Measurements from ENCODE around the gene GPC5. TPM values are rescaled to one million over a fixed set of nuclear protein-coding genes. Genes with fewer than 3 reads are reported as not detected.

The GPC5 gene
- total and polyA plus RNA-seq, 2 experiments from 2014 or later, result 0.32 TPM; not detected in 1

DNA sequence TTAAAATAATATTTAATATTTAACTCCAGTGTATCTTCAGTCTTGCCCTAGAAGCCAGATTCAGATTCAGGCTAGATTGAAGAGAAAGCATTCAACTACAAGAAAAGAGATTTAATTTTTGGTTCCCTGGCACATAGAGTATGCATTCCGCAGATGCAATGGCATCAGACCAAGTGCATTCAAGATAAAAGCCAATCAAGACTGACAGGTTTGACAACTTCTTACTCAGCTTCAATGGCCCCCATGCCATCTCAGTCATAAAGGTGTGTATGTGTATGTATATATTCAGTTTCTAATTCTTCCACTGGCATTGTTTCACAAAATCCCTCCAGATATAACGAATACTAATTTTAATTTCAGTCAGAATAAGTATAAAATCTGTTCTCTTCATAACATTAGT, 1177.4 kb downstream of the GPC5 start:
- no peaks in the 10 kb centered on the region for H3K4me1 ChIP-seq (ENCODE audit: insufficient read depth)
- H3K36me3 ChIP-seq (ENCODE audit: low read depth), result no peaks in the 10 kb centered on the region
- no peak overlapping the region for H3K9ac ChIP-seq
- no peak overlapping the region for H2AFZ ChIP-seq
- no peaks in the 10 kb centered on the region for H3K79me2 ChIP-seq (ENCODE audit: insufficient read depth)
- no peak for TF ChIP-seq EZH2phosphoT487 (IDR thresholded peaks at IDR 0.05; ENCODE audit: insufficient read depth, low read depth)
- no peak for TF ChIP-seq EZH2 (IDR thresholded peaks at IDR 0.05; ENCODE audit: insufficient read depth, poor library complexity, severe bottlenecking)
- H3K27ac ChIP-seq, result no peak overlapping the region
- in situ Hi-C loops (cut with MboI), result no loop called here
- no peaks in the 10 kb centered on the region for H3K27me3 ChIP-seq (replicated peaks; ENCODE audit: insufficient read depth)
- no peak for DNase-seq
- H3F3A ChIP-seq (ENCODE audit: insufficient read depth), result no peaks in the 10 kb centered on the region
- no peaks in the 10 kb centered on the region for H3K9me2 ChIP-seq (ENCODE audit: insufficient read depth)
- WGBS, 2 experiments (ENCODE audit: low coverage in 1 of 2, low lambda C conversion rate in 2 of 2, missing lambda C conversion rate in 2 of 2), result 14 to 15% methylated on average over 2 of the region's 2 CpGs
- H3K4me3 ChIP-seq, result no peak overlapping the region
- no peaks in the 10 kb centered on the region for H3K9me3 ChIP-seq (ENCODE audit: low read depth)
- H3K4me2 ChIP-seq (ENCODE audit: unreplicated experiment), result no peak overlapping the region
- H4K20me1 ChIP-seq (ENCODE audit: insufficient read depth), result no peaks in the 10 kb centered on the region

DNA sequence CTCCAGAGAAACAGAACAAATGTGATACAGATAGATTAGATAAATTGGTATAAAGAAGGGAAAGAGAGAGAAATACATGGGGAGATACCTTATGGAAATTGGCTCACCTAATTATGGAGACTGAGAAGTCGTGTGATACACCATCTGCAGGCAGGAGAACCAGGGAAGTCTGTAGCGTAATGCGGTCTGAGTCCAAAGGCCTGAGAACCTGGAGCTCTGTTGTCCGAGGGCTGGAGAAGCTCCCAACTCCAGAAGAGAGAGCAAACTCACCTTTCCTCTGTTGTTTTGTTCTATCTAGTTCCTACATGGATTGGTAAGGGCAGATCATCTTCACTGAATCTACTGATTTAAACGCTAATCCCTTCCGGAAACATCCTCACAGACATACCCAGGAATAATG, 1179.9 kb downstream of the GPC5 start:
- no peaks in the 10 kb centered on the region for H3K27me3 ChIP-seq (replicated peaks; ENCODE audit: insufficient read depth)
- H3K9ac ChIP-seq, result no peak overlapping the region
- H3F3A ChIP-seq (ENCODE audit: insufficient read depth), result no peaks in the 10 kb centered on the region
- H3K4me2 ChIP-seq (ENCODE audit: unreplicated experiment), result no peak overlapping the region
- H3K4me3 ChIP-seq, result no peak overlapping the region
- H3K9me2 ChIP-seq (ENCODE audit: insufficient read depth), result no peaks in the 10 kb centered on the region
- no peak for TF ChIP-seq EZH2 (IDR thresholded peaks at IDR 0.05; ENCODE audit: insufficient read depth, poor library complexity, severe bottlenecking)
- no peak for TF ChIP-seq EZH2phosphoT487 (IDR thresholded peaks at IDR 0.05; ENCODE audit: insufficient read depth, low read depth)
- H3K27ac ChIP-seq, result no peak overlapping the region
- H4K20me1 ChIP-seq (ENCODE audit: insufficient read depth), result no peaks in the 10 kb centered on the region
- no peaks in the 10 kb centered on the region for H3K9me3 ChIP-seq (ENCODE audit: low read depth)
- DNase-seq, result no peak
- no peak overlapping the region for H2AFZ ChIP-seq
- H3K36me3 ChIP-seq (ENCODE audit: low read depth), result no peaks in the 10 kb centered on the region
- in situ Hi-C loops (cut with MboI), result no loop called here
- no peaks in the 10 kb centered on the region for H3K79me2 ChIP-seq (ENCODE audit: insufficient read depth)
- whole genome bisulfite sequencing, 2 experiments (ENCODE audit: low coverage in 1 of 2, low lambda C conversion rate in 2 of 2, missing lambda C conversion rate in 2 of 2), result 31 to 38% methylated on average over 6 of the region's 6 CpGs
- H3K4me1 ChIP-seq (ENCODE audit: insufficient read depth), result no peaks in the 10 kb centered on the region

DNA sequence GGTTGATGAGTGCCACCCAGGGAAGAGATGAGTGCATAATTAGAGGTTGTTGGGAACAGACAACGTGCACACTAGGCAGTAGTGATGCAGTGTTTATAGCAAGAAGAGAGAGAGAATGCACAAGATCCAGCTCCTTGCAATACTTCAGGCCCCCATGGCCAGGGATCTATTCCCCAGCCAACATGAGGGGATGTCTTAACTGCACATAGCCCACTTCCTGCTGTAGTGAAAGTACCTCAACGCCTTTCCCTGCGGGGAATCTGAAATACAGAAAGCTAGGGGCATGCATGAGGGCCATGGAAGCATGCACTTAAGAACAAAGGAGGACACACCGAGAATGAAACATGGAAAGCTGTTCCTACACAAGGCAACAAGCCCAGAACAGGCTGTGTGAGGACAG, 1191.5 kb downstream of the GPC5 start:
- TF ChIP-seq EZH2 (IDR thresholded peaks at IDR 0.05; ENCODE audit: insufficient read depth, poor library complexity, severe bottlenecking) (no peak), EZH2phosphoT487 (IDR thresholded peaks at IDR 0.05; ENCODE audit: insufficient read depth, low read depth) (no peak)

DNA sequence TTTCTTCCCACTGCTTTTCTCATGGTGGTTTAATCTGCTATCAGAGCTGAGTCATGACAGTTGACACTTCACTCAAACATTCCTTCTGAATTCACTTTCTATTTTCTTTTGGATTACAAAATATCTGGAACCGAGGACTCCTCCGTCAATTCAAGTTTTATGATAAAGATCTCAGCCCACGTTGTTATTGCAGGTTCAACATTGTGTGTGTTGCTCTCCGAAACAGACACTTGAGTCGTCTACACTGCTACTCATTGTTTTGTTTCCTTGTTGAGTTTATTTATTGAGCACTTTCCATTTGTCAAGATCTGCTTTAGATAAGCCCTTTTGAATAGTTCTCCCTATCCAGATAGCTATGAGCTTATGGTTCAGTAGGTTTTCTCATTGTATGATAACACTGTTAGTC, 1192.1 kb downstream of the GPC5 start:
- 15 to 22% methylated on average over 5 of the region's 5 CpGs for WGBS, 2 experiments (ENCODE audit: low coverage in 1 of 2, low lambda C conversion rate in 2 of 2, missing lambda C conversion rate in 2 of 2)
- in situ Hi-C loops (cut with MboI), result no loop called here
- Histone ChIP-seq H3K27me3 (replicated peaks; ENCODE audit: insufficient read depth) (no peaks in the 10 kb centered on the region), H3K4me1 (ENCODE audit: insufficient read depth) (no peaks in the 10 kb centered on the region), H2AFZ (no peak overlapping the region), H4K20me1 (ENCODE audit: insufficient read depth) (no peaks in the 10 kb centered on the region), H3K9ac (no peak overlapping the region), H3K9me2 (ENCODE audit: insufficient read depth) (no peaks in the 10 kb centered on the region), H3K9me3 (ENCODE audit: low read depth) (no peaks in the 10 kb centered on the region), H3K79me2 (ENCODE audit: insufficient read depth) (no peaks in the 10 kb centered on the region), H3K27ac (no peak overlapping the region), H3K36me3 (ENCODE audit: low read depth) (no peaks in the 10 kb centered on the region), H3K4me3 (no peak overlapping the region), H3K4me2 (ENCODE audit: unreplicated experiment) (no peak overlapping the region), H3F3A (ENCODE audit: insufficient read depth) (no peaks in the 10 kb centered on the region)
- no peak for DNase-seq
- TF ChIP-seq EZH2phosphoT487 (IDR thresholded peaks at IDR 0.05; ENCODE audit: insufficient read depth, low read depth), result no peak

More for the DNA sequence above, 1191.5 kb downstream of the GPC5 start:
- H3K9ac ChIP-seq, result no peak overlapping the region
- no peak for DNase-seq
- no peaks in the 10 kb centered on the region for H3K79me2 ChIP-seq (ENCODE audit: insufficient read depth)
- no peak overlapping the region for H3K27ac ChIP-seq
- WGBS, 2 experiments (ENCODE audit: low coverage in 1 of 2, low lambda C conversion rate in 2 of 2, missing lambda C conversion rate in 2 of 2), result 20 to 23% methylated on average over 4 of the region's 4 CpGs
- no peak overlapping the region for H3K4me2 ChIP-seq (ENCODE audit: unreplicated experiment)
- no peaks in the 10 kb centered on the region for H3K36me3 ChIP-seq (ENCODE audit: low read depth)
- no peaks in the 10 kb centered on the region for H3K27me3 ChIP-seq (replicated peaks; ENCODE audit: insufficient read depth)
- H3K4me3 ChIP-seq, result no peak overlapping the region
- in situ Hi-C loops (cut with MboI), result no loop called here
- no peak overlapping the region for H2AFZ ChIP-seq
- H3F3A ChIP-seq (ENCODE audit: insufficient read depth), result no peaks in the 10 kb centered on the region
- no peaks in the 10 kb centered on the region for H3K9me3 ChIP-seq (ENCODE audit: low read depth)
- H4K20me1 ChIP-seq (ENCODE audit: insufficient read depth), result no peaks in the 10 kb centered on the region
- H3K4me1 ChIP-seq (ENCODE audit: insufficient read depth), result no peaks in the 10 kb centered on the region
- no peaks in the 10 kb centered on the region for H3K9me2 ChIP-seq (ENCODE audit: insufficient read depth)

DNA sequence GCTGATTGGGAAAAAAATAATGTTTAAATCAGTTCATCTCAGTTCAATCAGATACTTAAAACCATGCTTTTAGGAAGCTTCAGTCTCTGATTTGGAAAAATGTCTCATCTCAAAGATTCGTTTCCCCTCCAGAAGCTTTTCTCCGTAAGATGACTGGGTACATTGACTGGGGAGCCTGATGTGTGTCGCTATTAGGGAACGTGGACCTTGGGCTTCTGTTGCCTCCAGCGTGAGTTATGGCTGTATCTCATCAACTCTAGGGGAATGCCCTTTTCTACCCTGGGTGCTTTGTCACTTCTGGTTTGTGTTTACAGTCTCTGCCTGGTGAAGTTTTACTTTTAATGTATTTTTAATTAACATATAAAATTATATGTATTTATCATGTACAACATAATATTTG, 1192.7 kb downstream of the GPC5 start:
- H3K27ac ChIP-seq, result no peak overlapping the region
- in situ Hi-C loops (cut with MboI), result no loop called here
- H3K4me3 ChIP-seq, result no peak overlapping the region
- no peaks in the 10 kb centered on the region for H3F3A ChIP-seq (ENCODE audit: insufficient read depth)
- TF ChIP-seq EZH2 (IDR thresholded peaks at IDR 0.05; ENCODE audit: insufficient read depth, poor library complexity, severe bottlenecking), result no peak
- TF ChIP-seq EZH2phosphoT487 (IDR thresholded peaks at IDR 0.05; ENCODE audit: insufficient read depth, low read depth), result no peak
- 17 to 23% methylated on average over 5 of the region's 5 CpGs for WGBS, 2 experiments (ENCODE audit: low coverage in 1 of 2, low lambda C conversion rate in 2 of 2, missing lambda C conversion rate in 2 of 2)
- no peak overlapping the region for H3K4me2 ChIP-seq (ENCODE audit: unreplicated experiment)
- DNase-seq, result no peak
- H4K20me1 ChIP-seq (ENCODE audit: insufficient read depth), result no peaks in the 10 kb centered on the region
- no peaks in the 10 kb centered on the region for H3K9me2 ChIP-seq (ENCODE audit: insufficient read depth)
- no peak overlapping the region for H2AFZ ChIP-seq
- H3K27me3 ChIP-seq (replicated peaks; ENCODE audit: insufficient read depth), result no peaks in the 10 kb centered on the region
- H3K36me3 ChIP-seq (ENCODE audit: low read depth), result no peaks in the 10 kb centered on the region
- H3K9ac ChIP-seq, result no peak overlapping the region
- H3K9me3 ChIP-seq (ENCODE audit: low read depth), result no peaks in the 10 kb centered on the region
- no peaks in the 10 kb centered on the region for H3K4me1 ChIP-seq (ENCODE audit: insufficient read depth)
- no peaks in the 10 kb centered on the region for H3K79me2 ChIP-seq (ENCODE audit: insufficient read depth)

Data from GM23248 (cell line).